IPS DF 19.7 (cell line): ENCODE data around the gene WDR41.
"Not testable (repeated sequence)": the region's sequence is repeated elsewhere in the genome, so short reads cannot be mapped to it uniquely, and the experiment has no call there.

ENCODE experiments used
- DNase-seq: peaks from one replicate; pipeline ENCODE4 v3.0.0-alpha.2; 2013; ENCODE audit warnings: low read depth, low spot score

Gene WDR41, protein sequence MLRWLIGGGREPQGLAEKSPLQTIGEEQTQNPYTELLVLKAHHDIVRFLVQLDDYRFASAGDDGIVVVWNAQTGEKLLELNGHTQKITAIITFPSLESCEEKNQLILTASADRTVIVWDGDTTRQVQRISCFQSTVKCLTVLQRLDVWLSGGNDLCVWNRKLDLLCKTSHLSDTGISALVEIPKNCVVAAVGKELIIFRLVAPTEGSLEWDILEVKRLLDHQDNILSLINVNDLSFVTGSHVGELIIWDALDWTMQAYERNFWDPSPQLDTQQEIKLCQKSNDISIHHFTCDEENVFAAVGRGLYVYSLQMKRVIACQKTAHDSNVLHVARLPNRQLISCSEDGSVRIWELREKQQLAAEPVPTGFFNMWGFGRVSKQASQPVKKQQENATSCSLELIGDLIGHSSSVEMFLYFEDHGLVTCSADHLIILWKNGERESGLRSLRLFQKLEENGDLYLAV

DNA sequence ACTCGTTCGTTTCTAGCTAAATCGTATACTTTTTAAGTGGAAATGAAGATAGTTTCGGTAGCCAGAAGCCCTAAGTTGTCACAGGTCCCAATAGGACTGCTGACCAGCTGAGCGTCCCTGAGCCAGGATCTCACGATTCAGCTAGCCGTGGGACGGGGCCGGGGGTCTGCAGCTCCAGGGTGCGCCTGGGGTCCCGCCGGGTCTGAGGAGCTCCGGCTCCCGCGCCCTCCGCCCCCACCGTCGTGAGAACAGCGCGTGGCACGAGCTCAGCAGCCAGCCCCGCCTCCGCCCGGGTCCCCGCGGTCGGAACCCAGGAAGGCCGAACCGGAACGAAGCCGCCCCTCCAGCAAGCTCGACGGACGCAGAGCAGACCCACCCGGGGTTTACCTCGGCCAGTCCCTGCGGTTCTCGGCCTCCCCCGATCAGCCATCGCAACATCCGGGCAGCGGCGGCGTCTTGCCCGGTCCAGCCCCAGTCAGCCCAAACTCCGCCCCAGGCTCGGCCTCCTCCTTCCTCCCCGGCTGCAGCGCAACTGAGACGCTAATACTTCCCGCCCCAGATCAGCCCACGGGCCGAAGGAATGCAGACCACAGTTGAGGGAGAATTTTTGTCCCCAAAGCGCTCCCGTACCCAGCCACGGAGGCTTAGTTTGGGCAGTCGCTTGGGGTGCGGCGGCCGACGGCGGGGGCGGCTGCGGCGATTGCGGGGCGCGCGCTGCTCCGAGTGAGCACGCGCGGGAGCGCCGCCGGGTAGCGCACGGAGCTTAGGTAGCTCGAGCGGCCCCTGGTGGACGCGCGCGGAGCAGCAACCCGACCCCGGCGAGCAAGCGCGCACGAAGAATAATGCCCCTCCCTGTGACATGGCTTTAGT lies at the start of gene WDR41:
TSS of gene WDR41 (minus strand) at position 534 of the 870 bp plus-strand sequence. CDS start at position 438, 96 bp downstream.
- DNase-seq, result peak; percentile 50

DNA sequence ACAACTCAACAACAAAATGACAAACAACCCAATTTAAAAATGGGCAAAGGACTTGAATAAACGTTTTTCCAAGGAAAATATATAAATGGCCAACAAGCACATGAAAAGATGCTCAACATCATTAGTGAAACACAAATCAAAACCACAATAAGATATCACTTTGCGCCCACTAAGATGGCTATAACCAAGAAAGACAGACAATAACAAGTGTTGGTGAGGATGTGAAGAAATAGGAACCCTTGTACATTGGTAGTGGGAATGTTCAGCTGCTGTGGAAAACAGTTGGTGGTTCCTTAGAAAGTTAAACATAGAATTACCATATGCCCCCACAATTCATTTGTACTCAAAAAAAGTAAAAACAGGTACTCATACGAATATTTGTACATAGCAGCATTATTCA lies 39.2 kb upstream of the WDR41 start:
- DNase-seq, result no peak

DNA sequence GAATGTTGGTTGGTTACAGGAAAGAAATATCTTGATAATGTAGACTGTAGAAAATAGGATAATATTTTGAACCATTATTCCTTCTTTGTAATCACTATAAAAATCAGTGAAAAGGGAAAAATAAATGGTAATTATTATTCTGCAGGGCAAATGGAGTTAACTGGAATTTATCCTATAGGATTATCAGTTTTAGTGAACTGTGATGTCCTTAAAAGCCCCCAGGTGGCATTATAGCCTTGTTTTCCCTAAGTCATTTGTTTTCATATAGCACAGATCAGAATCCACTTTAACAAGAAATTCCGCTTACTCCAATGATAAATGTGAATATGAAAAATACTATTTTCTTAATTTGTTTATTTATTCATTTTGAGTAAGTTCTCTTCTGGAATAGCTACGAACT lies 26.2 kb upstream of the WDR41 start:
- peak; percentile 2 for DNase-seq

DNA sequence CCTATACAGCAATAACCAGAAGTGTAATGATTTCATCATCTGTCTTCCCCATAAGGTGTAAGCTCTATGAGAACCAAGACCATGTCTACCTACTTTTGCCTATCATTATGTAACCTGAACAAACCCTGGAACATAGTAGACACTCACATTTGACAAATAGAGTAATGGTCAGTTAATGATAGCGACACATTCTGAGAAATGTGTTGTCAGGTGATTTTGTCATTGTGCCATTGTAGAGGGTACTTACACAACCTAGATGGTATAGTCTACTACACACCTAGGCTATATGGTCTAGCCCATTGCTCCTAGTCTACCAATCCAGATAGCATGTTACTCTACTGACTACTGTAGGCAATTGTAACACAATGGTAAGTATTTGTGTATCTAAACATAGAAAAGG lies 22.3 kb upstream of the WDR41 start:
- no peak for DNase-seq

DNA sequence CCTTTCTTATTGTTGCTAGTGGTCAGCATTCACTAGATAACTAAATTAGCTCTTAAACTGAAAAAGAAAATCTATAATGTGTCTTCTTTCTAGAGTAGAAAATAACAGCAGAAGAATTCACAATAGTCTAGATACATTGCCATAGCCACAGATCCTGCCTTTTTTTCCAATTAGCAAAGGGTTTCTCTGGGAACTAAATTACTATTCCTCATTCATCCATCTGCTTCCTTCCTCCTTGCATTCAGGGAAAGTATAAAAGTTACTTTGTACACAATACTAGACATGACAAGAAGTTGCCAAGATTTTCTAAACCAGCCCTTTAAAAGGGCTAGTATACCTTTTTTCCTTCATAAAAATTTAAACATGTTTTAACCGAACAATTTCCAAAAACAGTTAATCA lies 21.2 kb upstream of the WDR41 start:
- no peak for DNase-seq

DNA sequence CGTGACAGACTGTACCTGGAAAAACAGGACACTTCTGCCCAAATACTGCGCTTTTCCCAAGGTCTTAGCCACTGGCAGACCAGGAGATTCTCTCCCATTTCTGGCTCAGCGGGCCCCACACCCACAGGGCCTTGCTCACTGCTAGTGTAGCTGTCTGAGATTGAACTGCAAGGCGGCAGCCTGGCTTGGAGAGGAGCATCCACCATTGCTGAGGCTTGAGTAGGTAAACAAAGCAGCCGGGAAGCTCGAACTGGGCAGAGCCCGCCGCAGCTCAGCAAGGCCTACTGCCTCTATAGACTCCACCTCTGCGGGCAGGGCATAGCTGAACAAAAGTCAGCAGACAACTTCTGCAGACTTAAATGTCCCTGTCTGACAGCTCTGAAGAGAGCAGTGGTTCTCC lies 9.0 kb upstream of the WDR41 start:
- not testable (repeated sequence) for DNase-seq

DNA sequence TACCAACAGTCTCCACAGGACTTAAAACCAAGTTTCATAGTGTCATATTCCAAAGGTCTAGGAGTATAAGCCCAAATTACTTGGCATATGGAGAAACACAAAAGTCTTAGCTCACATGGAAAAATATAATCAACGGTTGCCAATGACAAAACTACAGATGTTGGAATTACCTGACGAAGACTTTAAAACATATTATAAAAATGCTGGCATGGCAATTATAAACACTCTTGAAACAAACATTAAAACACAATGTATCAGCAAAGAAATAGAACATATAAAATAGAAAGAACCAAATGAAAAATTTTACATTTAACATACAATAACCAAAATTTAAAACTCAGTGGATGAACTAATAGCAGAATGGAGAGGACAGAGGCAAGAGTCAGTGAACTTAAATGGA lies 7.9 kb upstream of the WDR41 start:
- no peak for DNase-seq

DNA sequence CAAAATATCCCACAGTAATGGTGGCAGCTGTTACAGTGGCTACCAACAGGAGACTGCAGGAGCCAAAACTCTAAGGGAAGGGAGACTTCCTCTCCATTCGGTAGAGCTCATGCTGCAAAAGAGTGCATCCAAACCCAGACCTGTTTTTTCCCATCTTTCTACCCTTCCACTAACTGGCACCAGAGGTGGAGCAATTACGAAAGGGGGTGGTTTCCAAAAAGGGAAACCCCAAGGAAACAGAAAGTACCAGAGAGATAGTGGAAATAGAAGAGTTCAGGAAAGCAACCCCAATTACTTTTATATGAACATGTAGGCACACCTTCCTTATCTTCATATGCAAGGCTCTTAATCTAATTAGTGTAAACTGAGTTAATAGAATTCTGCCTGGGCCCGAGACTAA lies 7.3 kb upstream of the WDR41 start:
- no peak for DNase-seq

DNA sequence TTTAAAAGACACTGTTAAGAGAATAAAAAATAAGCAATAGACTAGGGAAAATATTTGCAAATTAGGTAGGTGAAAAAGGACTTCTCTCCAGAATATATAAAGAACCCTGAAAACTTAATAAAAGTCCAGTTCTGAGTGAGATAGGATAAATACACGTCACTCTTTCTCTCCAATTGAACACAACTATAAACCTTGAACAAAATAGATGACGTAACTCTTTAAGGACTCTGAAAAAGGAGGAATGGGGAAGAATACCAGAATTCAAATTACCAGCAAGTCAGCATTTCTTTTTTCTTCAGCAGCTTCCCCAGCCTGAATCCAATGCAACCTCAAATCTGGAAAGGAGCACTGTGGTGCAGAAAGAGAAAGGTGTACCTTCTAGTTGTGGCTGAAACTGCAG lies 6.8 kb upstream of the WDR41 start:
- no peak for DNase-seq

DNA sequence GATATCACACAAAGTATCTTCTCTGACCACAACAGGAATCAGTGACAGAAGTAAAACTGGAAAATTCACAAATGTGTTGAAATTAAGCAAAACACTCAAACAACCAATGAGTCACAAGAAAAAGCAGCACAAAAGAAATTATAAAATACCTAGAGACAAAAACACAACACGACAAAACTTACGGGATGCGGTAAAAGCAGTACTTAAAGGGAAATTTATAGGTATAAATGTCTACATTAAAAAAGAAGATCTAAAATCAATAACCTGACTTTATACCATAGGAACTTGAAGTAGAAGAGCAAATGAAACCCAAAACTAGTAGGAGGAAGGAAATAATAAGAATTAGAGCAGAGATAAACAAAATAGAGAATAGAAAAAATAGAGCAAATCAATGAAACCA lies 2.8 kb upstream of the WDR41 start:
- DNase-seq, result no peak

DNA sequence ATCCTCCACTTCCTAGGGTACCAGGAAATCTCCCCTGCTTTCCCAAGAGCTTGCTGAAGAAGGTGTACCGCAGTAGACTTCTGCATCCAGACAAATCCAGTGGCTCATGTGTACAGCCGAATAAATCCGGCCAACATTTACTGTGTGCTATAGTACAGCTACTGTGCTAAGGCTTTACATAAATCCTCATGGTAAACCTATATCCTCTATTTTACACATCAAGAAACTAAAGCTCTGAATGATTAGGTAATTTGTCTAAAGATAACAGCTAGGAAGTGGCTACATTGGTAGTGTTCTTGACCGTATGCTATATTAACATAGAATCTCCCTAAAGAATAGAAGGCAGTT lies 511 bp upstream of the WDR41 start:
- no peak for DNase-seq

DNA sequence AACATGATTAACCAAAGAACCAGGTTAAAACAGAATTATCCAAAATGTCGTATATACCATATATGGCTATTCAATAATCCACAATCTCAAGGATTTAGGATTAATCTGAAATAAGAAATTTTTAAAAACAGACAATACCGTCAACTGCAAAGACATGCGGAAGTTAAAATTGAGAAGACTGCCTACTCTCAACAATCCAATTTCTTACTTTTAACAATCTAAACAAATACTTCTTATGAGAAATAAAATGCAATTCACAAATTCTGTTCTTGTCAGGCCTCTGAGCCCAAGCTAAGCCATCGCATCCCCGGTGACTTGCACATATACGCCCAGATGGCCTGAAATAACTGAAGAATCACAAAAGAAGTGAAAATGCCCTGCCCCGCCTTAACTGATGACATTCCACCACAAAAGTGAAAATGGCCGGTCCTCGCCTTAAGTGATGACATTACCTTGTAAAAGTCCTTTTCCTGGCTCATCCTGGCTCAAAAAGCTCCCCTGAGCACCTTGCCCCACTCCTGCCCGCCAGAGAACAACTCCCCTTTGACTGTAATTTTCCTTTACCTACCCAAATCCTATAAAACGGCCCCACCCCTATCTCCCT lies 1.3 kb downstream of the WDR41 start:
- DNase-seq, result not testable (repeated sequence)

DNA sequence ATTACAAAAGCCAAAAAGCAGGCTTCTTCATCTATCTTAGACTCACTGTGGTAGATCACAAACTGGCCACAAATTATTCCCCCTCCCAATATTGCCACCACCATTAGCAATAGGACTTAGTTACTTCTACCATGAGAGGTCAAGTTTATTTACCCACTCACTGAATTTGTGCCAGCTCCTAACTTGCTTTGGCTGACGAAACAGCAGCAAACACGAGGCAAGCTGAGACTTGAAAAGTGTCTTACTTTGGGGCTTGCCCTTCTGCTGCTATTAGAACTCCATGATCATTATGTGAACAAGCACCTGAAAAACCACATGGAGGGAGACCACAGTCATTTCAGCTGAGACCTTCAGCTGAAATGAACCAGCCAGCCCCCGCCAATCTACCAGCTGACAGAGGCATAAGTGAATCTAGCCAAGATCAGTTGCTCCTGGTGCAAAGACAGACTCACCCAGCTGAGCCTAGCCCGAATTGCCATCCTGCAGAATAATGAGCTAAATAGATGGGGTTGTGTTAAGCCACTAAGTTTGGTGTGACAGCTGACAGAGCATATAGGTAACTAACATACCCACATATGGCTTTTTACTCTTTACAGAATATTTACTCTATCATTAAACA lies 5.7 kb downstream of the WDR41 start:
- no peak for DNase-seq

DNA sequence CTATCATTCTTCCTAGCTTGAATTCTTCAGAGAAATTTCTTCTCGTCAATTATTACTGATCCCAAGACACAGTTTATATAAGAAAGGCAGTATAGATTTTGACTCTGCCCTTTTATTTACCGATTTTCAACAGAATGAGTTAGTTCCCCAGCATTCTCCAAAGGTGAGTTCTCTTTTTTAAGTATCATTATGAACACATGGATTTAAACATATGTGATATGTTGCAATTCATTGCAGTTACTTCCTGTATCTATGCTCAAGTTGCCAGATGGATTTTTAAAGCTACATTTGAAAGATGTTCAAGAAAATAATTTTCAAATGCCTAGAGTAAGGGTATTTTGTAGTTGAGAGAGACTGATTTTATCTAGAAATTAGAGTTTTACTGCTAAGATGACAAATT lies 8.4 kb downstream of the WDR41 start:
- no peak for DNase-seq

DNA sequence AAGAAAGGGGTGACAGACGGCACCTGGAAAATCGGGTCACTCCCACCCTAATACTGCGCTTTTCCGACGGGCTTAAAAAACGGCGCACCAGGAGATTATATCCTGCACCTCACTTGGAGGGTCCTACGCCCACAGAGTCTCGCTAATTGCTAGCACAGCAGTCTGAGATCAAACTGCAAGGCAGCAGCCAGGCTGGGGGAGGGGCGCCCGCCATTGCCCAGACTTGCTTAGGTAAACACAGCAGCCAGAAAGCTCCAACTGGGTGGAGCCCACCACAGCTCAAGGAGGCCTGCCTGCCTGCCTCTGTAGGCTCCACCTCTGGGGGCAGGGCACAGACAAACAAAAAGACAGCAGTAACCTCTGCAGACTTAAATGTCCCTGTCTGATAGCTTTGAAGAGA lies 17.1 kb downstream of the WDR41 start:
- not testable (repeated sequence) for DNase-seq

DNA sequence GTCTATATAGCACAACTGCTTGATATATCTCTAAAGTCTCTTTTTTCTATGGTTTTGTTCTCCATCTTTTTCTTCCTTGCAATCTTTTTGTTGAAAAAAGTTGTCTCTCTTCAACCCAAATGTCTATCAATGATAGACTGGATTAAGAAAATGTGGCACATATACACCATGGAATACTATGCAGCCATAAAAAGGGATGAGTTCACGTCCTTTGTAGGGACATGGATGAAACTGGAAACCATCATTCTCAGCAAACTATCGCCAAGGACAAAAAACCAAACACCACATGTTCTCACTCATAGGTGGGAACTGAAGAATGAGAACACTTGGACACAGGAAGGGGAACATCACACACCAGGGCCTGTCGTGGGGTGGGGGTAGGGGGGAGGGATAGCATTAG lies 23.2 kb downstream of the WDR41 start:
- DNase-seq, result not testable (repeated sequence)

DNA sequence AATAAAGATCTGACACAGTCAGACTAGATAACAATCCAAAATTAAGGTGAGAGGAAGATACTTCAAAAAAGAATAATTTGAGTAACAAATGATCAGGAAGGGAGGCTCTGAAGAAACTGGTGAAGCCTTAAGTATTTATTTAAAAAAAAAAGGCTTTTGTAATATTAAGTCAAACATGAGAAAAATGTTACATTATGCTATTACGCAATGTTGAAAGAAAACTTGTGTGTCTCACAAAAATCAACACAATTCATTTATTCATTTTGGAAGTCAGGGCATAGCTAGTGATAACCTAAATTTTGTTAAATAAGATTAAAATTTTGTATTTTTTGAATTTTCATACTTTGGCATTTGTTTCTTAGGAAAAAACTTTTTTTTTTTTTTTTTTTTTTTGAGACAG lies 28.2 kb downstream of the WDR41 start:
- no peak for DNase-seq

DNA sequence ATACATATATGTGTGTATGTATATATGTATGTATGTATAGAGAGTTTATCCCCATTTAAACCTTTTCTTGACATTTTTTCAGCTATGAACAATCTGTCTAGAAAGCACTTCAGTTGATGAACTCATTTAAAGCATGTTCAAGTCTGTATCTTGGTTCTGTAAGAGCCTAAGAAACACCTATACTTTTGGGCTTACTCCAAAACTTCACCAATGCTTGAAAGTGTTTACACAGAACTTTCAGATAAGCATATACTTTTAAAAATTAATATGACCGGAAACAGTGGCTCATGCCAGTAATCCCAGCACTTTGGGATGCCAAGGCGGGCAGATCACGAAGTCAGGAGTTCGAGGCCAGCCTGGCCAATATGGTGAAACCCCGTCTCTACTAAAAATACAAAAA lies 30.8 kb downstream of the WDR41 start:
- DNase-seq, result no peak

DNA sequence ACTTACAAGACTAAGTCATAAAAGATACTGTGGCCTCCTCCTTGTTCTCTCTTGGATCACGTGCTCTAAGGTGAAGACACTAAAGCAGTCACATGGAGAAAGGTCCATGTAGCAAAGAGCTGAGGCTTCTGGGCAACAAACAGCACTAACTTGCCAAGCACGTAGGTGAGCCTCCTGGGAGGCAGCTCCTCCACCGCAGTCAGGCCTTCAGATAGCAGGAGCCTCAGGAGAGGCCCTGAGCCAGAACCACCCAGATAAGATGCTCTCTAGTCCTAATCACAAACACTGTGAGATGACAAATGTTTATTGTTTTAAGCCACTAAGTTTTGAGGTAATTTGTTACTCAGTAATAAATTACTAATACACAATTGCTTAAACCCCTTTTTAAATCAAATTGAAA lies 38.0 kb downstream of the WDR41 start:
- no peak for DNase-seq

DNA sequence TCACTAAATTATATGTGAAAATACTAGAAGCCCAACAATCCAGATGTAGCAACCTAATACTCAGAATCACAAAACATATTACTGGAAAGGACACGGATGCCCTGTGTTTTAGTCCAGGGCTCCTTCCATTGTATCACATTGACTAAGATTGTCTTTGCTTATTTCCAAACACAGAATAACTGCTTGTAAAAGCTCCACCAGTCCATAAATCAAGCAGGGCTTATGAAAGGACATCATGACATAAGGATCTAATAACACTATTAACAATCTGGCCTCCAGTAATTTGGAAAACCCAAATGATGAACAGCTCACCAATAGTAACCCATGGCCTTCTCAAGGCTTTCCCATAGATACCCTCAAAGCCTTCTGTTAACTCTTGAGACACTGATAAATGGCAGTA lies 39.8 kb downstream of the WDR41 start:
- no peak for DNase-seq

DNA sequence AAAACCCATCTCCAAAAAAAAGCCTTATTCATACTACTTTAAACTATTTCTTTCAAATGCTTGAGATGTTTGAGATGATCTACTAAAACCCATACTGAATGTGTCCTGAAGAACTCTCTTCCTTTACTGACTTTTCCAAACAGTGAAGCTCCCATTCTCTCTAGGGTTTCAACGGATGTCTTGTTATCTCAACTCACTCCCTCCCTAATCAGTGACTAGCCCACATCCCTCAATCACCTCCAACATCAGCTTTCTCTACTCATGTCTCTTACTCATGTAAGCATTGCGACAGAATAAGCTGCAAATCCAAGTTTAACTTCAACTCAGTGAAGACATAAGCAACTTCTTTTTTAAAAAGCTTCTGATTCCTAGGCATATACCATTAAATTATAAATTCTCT lies 42.1 kb downstream of the WDR41 start:
- DNase-seq, result no peak

DNA sequence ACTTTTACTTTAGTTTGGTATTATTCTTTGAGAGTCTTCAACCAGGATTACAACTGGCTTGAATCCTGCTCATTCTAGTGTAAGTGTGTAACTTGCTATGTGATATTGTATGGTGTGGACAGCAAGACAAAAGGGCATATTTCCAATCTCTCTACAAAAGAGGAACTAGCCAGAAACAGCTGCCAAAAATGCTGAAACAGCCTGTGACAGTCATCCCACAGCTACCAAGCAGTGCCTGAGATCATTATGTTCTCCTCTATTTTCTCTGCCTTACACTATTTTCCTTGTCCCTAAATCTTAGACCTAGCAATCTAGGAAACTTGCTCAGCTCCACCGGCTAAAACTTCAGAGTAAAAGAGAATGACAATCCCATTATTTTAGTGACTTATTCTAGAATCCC lies 42.8 kb downstream of the WDR41 start:
- DNase-seq, result no peak
